ENCODE data around the gene HSD3B2.

Gene HSD3B2

GRCh38 chr1:119449971-119450370 is 35.0 kb downstream of the HSD3B2 start:
- no peak overlapping the region for H3K4me3 ChIP-seq (ENCODE audit: low read length)
- no peak for TF ChIP-seq CTCF (conservative IDR thresholded peaks at IDR 0.05; ENCODE audit: low read depth, low read length)
- no peak for DNase-seq (ENCODE audit: low read depth)

GRCh38 chr1:119451158-119451557 is 36.2 kb downstream of the HSD3B2 start:
- DNase-seq (ENCODE audit: low read depth): no peak
- H3K4me3 ChIP-seq (ENCODE audit: low read length): no peak overlapping the region
- TF ChIP-seq CTCF (conservative IDR thresholded peaks at IDR 0.05; ENCODE audit: low read depth, low read length): no peak

GRCh38 chr1:119452091-119452490 is 37.1 kb downstream of the HSD3B2 start:
- no peak for DNase-seq (ENCODE audit: low read depth)
- no peak for TF ChIP-seq CTCF (conservative IDR thresholded peaks at IDR 0.05; ENCODE audit: low read depth, low read length)
- no peak overlapping the region for H3K4me3 ChIP-seq (ENCODE audit: low read length)

GRCh38 chr1:119453021-119453420 is 38.1 kb downstream of the HSD3B2 start:
- no peak for DNase-seq (ENCODE audit: low read depth)
- H3K4me3 ChIP-seq (ENCODE audit: low read length): no peak overlapping the region
- no peak for TF ChIP-seq CTCF (conservative IDR thresholded peaks at IDR 0.05; ENCODE audit: low read depth, low read length)

GRCh38 chr1:119462964-119463363 is 48.0 kb downstream of the HSD3B2 start:
- DNase-seq (ENCODE audit: low read depth): no peak
- H3K4me3 ChIP-seq (ENCODE audit: low read length): no peak overlapping the region
- no peak for TF ChIP-seq CTCF (conservative IDR thresholded peaks at IDR 0.05; ENCODE audit: low read depth, low read length)

- no peak for TF ChIP-seq CTCF (conservative IDR thresholded peaks at IDR 0.05; ENCODE audit: low read depth, low read length)
- no peak for DNase-seq (ENCODE audit: low read depth)
- H3K4me3 ChIP-seq (ENCODE audit: low read length): no peak overlapping the region
These were observed 48.6 kb downstream of the HSD3B2 start for GRCh38 chr1:119463569-119463968.

- no peak overlapping the region for H3K4me3 ChIP-seq (ENCODE audit: low read length)
- no peak for TF ChIP-seq CTCF (conservative IDR thresholded peaks at IDR 0.05; ENCODE audit: low read depth, low read length)
- DNase-seq (ENCODE audit: low read depth): no peak
These were observed 51.5 kb downstream of the HSD3B2 start for GRCh38 chr1:119466445-119466844.
